Mesendoderm (in vitro differentiated cells): ENCODE data around the gene LANCL1.
A peak's percentile ranks its signal among the peaks of the same experiment; 100 is the strongest.
"Not testable (repeated sequence)": the region's sequence is repeated elsewhere in the genome, so short reads cannot be mapped to it uniquely, and the experiment has no call there.

Source experiments
- DNase-seq: peaks from one replicate; pipeline ENCODE4 v3.0.0; 2013
- H2AK5ac ChIP-seq: 2 replicates; pipeline ENCODE4 v1.6.1; 2013; ENCODE audit warnings: low read length, inconsistent platforms
- H2BK120ac ChIP-seq: 2 replicates; pipeline ENCODE4 v1.6.1; 2013; ENCODE audit warnings: low read depth, mild to moderate bottlenecking, low read length, moderate library complexity, mixed read lengths
- H2BK15ac ChIP-seq: replicated peaks from 2 replicates; pipeline ENCODE4 v1.6.1; 2013; ENCODE audit warnings: low read depth, mild to moderate bottlenecking, moderate library complexity
- H2BK5ac ChIP-seq: 2 replicates; pipeline ENCODE4 v1.6.1; 2013; ENCODE audit warnings: low read length, inconsistent platforms
- H3K18ac ChIP-seq: 2 replicates; pipeline ENCODE4 v1.6.1; 2013; ENCODE audit warnings: mild to moderate bottlenecking, low read length, mixed read lengths
- H3K23ac ChIP-seq: one replicate; pipeline ENCODE4 v1.6.1; 2013; ENCODE audit warnings: low read length
- H3K27ac ChIP-seq: 2 replicates; pipeline ENCODE4 v1.5.1; 2013; ENCODE audit warnings: low read depth, mild to moderate bottlenecking, inconsistent platforms, low read length, moderate library complexity
- H3K27me3 ChIP-seq: 2 replicates; pipeline ENCODE4 v1.6.1; 2013; ENCODE audit warnings: low read length, control low read depth, mild to moderate bottlenecking, inconsistent platforms; ENCODE audit not compliant: insufficient read depth, poor library complexity
- H3K36me3 ChIP-seq: 2 replicates; pipeline ENCODE4 v1.6.1; 2013; ENCODE audit warnings: low read length, inconsistent platforms; ENCODE audit not compliant: control insufficient read depth, insufficient read depth
- H3K4ac ChIP-seq: one replicate; pipeline ENCODE4 v1.6.1; 2013; ENCODE audit warnings: low read depth, mild to moderate bottlenecking, low read length, moderate library complexity
- H3K4me1 ChIP-seq: 2 replicates; pipeline ENCODE4 v1.6.1; 2013; ENCODE audit warnings: low read depth, low read length, inconsistent platforms; ENCODE audit not compliant: control insufficient read depth
- H3K4me2 ChIP-seq: 2 replicates; pipeline ENCODE4 v1.6.1; 2013; ENCODE audit warnings: low read length
- H3K4me3 ChIP-seq: 2 replicates; pipeline ENCODE4 v1.5.1; 2013; ENCODE audit warnings: mild to moderate bottlenecking, low read length
- H3K56ac ChIP-seq: one replicate; pipeline ENCODE4 v1.6.1; 2013; ENCODE audit warnings: low read length
- H3K79me1 ChIP-seq: 2 replicates; pipeline ENCODE4 v1.6.1; 2013; ENCODE audit warnings: low read length, inconsistent platforms
- H3K79me2 ChIP-seq: 2 replicates; pipeline ENCODE4 v1.6.1; 2013; ENCODE audit warnings: mild to moderate bottlenecking, low read length; ENCODE audit not compliant: control insufficient read depth, insufficient read depth
- H3K9ac ChIP-seq: 2 replicates; pipeline ENCODE4 v1.6.1; 2013; ENCODE audit warnings: low read length, inconsistent platforms
- H4K5ac ChIP-seq: one replicate; pipeline ENCODE4 v1.6.1; 2013; ENCODE audit warnings: low read length
- H4K8ac ChIP-seq: one replicate; pipeline ENCODE4 v1.6.1; 2013; ENCODE audit warnings: low read depth, mild to moderate bottlenecking, control low read depth, low read length, moderate library complexity
- WGBS: extraction: QIAGEN DNeasy Blood & Tissue Kit; methylation state at CpG from one replicate; pipeline ENCODE4 v1.1.7; 2013; ENCODE audit warnings: low lambda C conversion rate, missing lambda C conversion rate; ENCODE audit not compliant: insufficient coverage; ENCODE audit errors: extremely low coverage; 5-methylcytosine and 5-hydroxymethylcytosine counted together

The LANCL1 gene

GRCh38 chr2:210429403-210430137 is 47.0 kb downstream of the LANCL1 start:
- Histone ChIP-seq H3K23ac (no peak overlapping the region), H3K4ac (no peak overlapping the region), H4K5ac (no peak overlapping the region), H3K9ac (no peak overlapping the region), H3K4me3 (no peak overlapping the region), H2BK15ac (no peak overlapping the region), H3K4me1 (no peaks in the 10 kb centered on the region), H3K27me3 (no peaks in the 10 kb centered on the region), H3K36me3 (peaks cover 1% of the 10 kb centered on the region), H3K56ac (no peak overlapping the region), H2BK120ac (no peak overlapping the region), H3K79me1 (no peaks in the 10 kb centered on the region), H3K18ac (no peak overlapping the region), H3K79me2 (no peaks in the 10 kb centered on the region), H3K27ac (no peak overlapping the region), H2AK5ac (no peak overlapping the region), H2BK5ac (no peak overlapping the region), H3K4me2 (no peak overlapping the region), H4K8ac (no peak overlapping the region)
- DNase-seq: no peak
- no CpG with 5 or more reads among the region's 2 CpGs for WGBS

GRCh38 chr2:210428393-210429179 is 48.0 kb downstream of the LANCL1 start:
- H2BK15ac ChIP-seq: no peak overlapping the region
- H3K18ac ChIP-seq: no peak overlapping the region
- H3K4ac ChIP-seq: no peak overlapping the region
- no peak overlapping the region for H3K4me2 ChIP-seq
- H3K23ac ChIP-seq: no peak overlapping the region
- H3K9ac ChIP-seq: no peak overlapping the region
- no peak overlapping the region for H3K27ac ChIP-seq
- no peak overlapping the region for H4K8ac ChIP-seq
- H2BK5ac ChIP-seq: no peak overlapping the region
- no CpG with 5 or more reads among the region's 5 CpGs for WGBS
- no peaks in the 10 kb centered on the region for H3K27me3 ChIP-seq
- H2AK5ac ChIP-seq: no peak overlapping the region
- peaks cover 1% of the 10 kb centered on the region for H3K36me3 ChIP-seq
- no peak overlapping the region for H4K5ac ChIP-seq
- H3K4me3 ChIP-seq: no peak overlapping the region
- H3K4me1 ChIP-seq: no peaks in the 10 kb centered on the region
- no peaks in the 10 kb centered on the region for H3K79me1 ChIP-seq
- no peaks in the 10 kb centered on the region for H3K79me2 ChIP-seq
- no peak overlapping the region for H2BK120ac ChIP-seq
- no peak for DNase-seq
- H3K56ac ChIP-seq: no peak overlapping the region

- whole genome bisulfite sequencing: no CpG with 5 or more reads among the region's 6 CpGs
- not testable (repeated sequence) for H3K4me1 ChIP-seq, H3K56ac ChIP-seq, H3K79me1 ChIP-seq, H3K27me3 ChIP-seq, H4K5ac ChIP-seq, H3K79me2 ChIP-seq, H3K4me2 ChIP-seq, H2BK120ac ChIP-seq, H3K23ac ChIP-seq, H3K36me3 ChIP-seq, H3K18ac ChIP-seq, H4K8ac ChIP-seq, H3K4ac ChIP-seq, H2AK5ac ChIP-seq, H3K27ac ChIP-seq, H3K4me3 ChIP-seq, H2BK15ac ChIP-seq, H2BK5ac ChIP-seq, H3K9ac ChIP-seq
- DNase-seq: peak; percentile 14
Observed at GRCh38 chr2:210427309-210427708, 49.2 kb downstream of the LANCL1 start.

GRCh38 chr2:210422366-210422765 is 54.2 kb downstream of the LANCL1 start:
- H3K9ac ChIP-seq: no peak overlapping the region
- no peak for DNase-seq
- no peaks in the 10 kb centered on the region for H3K27me3 ChIP-seq
- H3K4me2 ChIP-seq: no peak overlapping the region
- H2BK5ac ChIP-seq: no peak overlapping the region
- no peak overlapping the region for H2AK5ac ChIP-seq
- no peak overlapping the region for H3K4me3 ChIP-seq
- H2BK15ac ChIP-seq: no peak overlapping the region
- no peaks in the 10 kb centered on the region for H3K79me2 ChIP-seq
- H3K36me3 ChIP-seq: no peaks in the 10 kb centered on the region
- no peak overlapping the region for H3K18ac ChIP-seq
- no peak overlapping the region for H4K5ac ChIP-seq
- WGBS: no CpG with 5 or more reads among the region's 2 CpGs
- H2BK120ac ChIP-seq: no peak overlapping the region
- H3K4me1 ChIP-seq: no peaks in the 10 kb centered on the region
- H3K4ac ChIP-seq: no peak overlapping the region
- no peaks in the 10 kb centered on the region for H3K79me1 ChIP-seq
- H3K56ac ChIP-seq: no peak overlapping the region
- no peak overlapping the region for H4K8ac ChIP-seq
- no peak overlapping the region for H3K27ac ChIP-seq
- H3K23ac ChIP-seq: no peak overlapping the region

GRCh38 chr2:210421916-210422315 is 54.6 kb downstream of the LANCL1 start:
- no CpG with 5 or more reads among the region's 3 CpGs for WGBS
- peak; percentile 10 for DNase-seq

More at GRCh38 chr2:210421916-210422315, 54.6 kb downstream of the LANCL1 start:
- Histone ChIP-seq H3K4me3 (no peak overlapping the region), H3K79me1 (no peaks in the 10 kb centered on the region), H3K9ac (no peak overlapping the region), H3K4me1 (no peaks in the 10 kb centered on the region), H4K8ac (no peak overlapping the region), H3K56ac (no peak overlapping the region), H2BK15ac (no peak overlapping the region), H3K27me3 (no peaks in the 10 kb centered on the region), H2BK120ac (no peak overlapping the region), H3K36me3 (no peaks in the 10 kb centered on the region), H3K79me2 (no peaks in the 10 kb centered on the region), H4K5ac (no peak overlapping the region), H3K27ac (no peak overlapping the region), H2AK5ac (no peak overlapping the region), H3K18ac (no peak overlapping the region), H2BK5ac (no peak overlapping the region), H3K4ac (no peak overlapping the region), H3K23ac (no peak overlapping the region), H3K4me2 (no peak overlapping the region)
